Kidney (tissue), 14 donors: Measurements from ENCODE around the gene NDEL1. TPM values are rescaled to one million over a fixed set of nuclear protein-coding genes. Genes with fewer than 3 reads are reported as not detected.

Source experiments
- DNase-seq, 5 donors: peaks; one replicate each; pipeline ENCODE4 v3.0.0-alpha.2; 2013 to 2020
- FAIRE-seq: peaks from 2 replicates; lab custom pipeline; 2012; peaks lifted over from hg19 to GRCh38; lab: Jason Lieb, UNC
- H3K27ac ChIP-seq, 2 donors: one replicate each; pipeline ENCODE4 v1.7.0; 2013; ENCODE audit warnings: low read depth in 2 of 2, low read length in 2 of 2, inconsistent platforms in 1 of 2
- H3K27me3 ChIP-seq: one replicate; pipeline ENCODE4 v1.7.1; 2013; ENCODE audit warnings: low read length, inconsistent platforms; ENCODE audit not compliant: control insufficient read depth, insufficient read depth
- H3K36me3 ChIP-seq, 3 donors: one replicate each; pipeline versions ENCODE4 v1.7.0 to v1.7.1; 2013; ENCODE audit warnings: low read length in 3 of 3, control low read depth in 1 of 3, inconsistent platforms in 1 of 3; ENCODE audit not compliant: insufficient read depth in 3 of 3, control insufficient read depth in 2 of 3
- H3K4me1 ChIP-seq, 3 donors: one replicate each; pipeline versions ENCODE4 v1.7.0 to v1.7.1; 2013; ENCODE audit warnings: low read length in 3 of 3, inconsistent platforms in 1 of 3, low read depth in 1 of 3; ENCODE audit not compliant: control insufficient read depth in 2 of 3, insufficient read depth in 2 of 3
- H3K4me3 ChIP-seq, 3 donors: one replicate each; pipeline versions ENCODE4 v1.7.0 to v1.8.1; 2013; ENCODE audit warnings: low read length in 3 of 3, control low read depth in 1 of 3, inconsistent platforms in 1 of 3
- H3K9ac ChIP-seq, 3 donors: one replicate each; pipeline versions ENCODE4 v1.7.0 to v1.7.1; 2013; ENCODE audit warnings: low read length in 3 of 3, control low read depth in 1 of 3, inconsistent platforms in 1 of 3
- H3K9me3 ChIP-seq, 3 donors: one replicate each; pipeline versions ENCODE4 v1.7.0 to v1.7.1; 2013; ENCODE audit warnings: low read length in 3 of 3, control low read depth in 1 of 3, inconsistent platforms in 1 of 3; ENCODE audit not compliant: control insufficient read depth in 2 of 3, insufficient read depth in 1 of 3
- intact Hi-C: fragments of 100-400 bp; cut with DNase I; formaldehyde crosslinking; loops from one replicate; pipeline ENCODE4 v1.11.1; 2022
- polyA plus RNA-seq: library from polyadenylated mRNA; stranded (reverse); fragments of 350-450 nt; fragmentation: Illumina TruSeq; extraction: RNeasy Lipid Tissue Mini Kit (QIAGEN cat#74804); gene quantifications from one replicate; pipeline ENCODE4 v1.2.3, GENCODE V29; 2014; ENCODE audit warnings: low read depth, low replicate concordance; ENCODE audit not compliant: insufficient read depth
- total RNA-seq: library from RNA; stranded (reverse); fragmentation: NEBNext Ultra II Directional; extraction: Animal tissue kit (Norgen Biotek cat#: 25700); gene quantifications from one replicate; pipeline ENCODE4 v1.2.1, GENCODE V29; 2021
- TF ChIP-seq, protein P1 (sequence below): IDR thresholded peaks from 3 replicates; pipeline ENCODE4 v1.5.1; 2012; ENCODE audit warnings: mild to moderate bottlenecking, moderate library complexity, borderline replicate concordance; ENCODE audit not compliant: insufficient read depth; ENCODE audit errors: extremely low read depth
- donor health status: control.
- donor health status: control.
- donor health status: control.
- donor health status: control.
- donor health status: control.
- donor health status: DM: yes; HTN: yes; CAD: no.
- donor health status: Normal renal cell carcinoma (clear cell type).

NDEL1 gene
- total and polyA plus RNA-seq, 2 donors from 2014 or later, result 17.9 to 66.1 TPM

GRCh38 chr17:8481089-8481488 is 45.4 kb downstream of the NDEL1 start:
- FAIRE-seq, result no peak
- Histone ChIP-seq H3K27ac (no peak overlapping the region), H3K4me3 (no peak overlapping the region), H3K4me1 (peaks cover 0 to 2% (median 0%) of the 10 kb centered on the region in 3 donors), H3K9me3 (no peaks in the 10 kb centered on the region), H3K36me3 (peaks cover 15 to 67% (median 33%) of the 10 kb centered on the region in 3 donors), H3K27me3 (no peaks in the 10 kb centered on the region), H3K9ac (no peak overlapping the region)
- intact Hi-C loops, result no loop called here
- no peak for DNase-seq
- TF ChIP-seq, protein P1, sequence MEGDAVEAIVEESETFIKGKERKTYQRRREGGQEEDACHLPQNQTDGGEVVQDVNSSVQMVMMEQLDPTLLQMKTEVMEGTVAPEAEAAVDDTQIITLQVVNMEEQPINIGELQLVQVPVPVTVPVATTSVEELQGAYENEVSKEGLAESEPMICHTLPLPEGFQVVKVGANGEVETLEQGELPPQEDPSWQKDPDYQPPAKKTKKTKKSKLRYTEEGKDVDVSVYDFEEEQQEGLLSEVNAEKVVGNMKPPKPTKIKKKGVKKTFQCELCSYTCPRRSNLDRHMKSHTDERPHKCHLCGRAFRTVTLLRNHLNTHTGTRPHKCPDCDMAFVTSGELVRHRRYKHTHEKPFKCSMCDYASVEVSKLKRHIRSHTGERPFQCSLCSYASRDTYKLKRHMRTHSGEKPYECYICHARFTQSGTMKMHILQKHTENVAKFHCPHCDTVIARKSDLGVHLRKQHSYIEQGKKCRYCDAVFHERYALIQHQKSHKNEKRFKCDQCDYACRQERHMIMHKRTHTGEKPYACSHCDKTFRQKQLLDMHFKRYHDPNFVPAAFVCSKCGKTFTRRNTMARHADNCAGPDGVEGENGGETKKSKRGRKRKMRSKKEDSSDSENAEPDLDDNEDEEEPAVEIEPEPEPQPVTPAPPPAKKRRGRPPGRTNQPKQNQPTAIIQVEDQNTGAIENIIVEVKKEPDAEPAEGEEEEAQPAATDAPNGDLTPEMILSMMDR, result no peak

GRCh38 chr17:8481703-8482102 is 46.0 kb downstream of the NDEL1 start:
- no peak for FAIRE-seq
- no peak overlapping the region for H3K27ac ChIP-seq
- TF ChIP-seq, protein P1, result no peak
- H3K4me3 ChIP-seq, result no peak overlapping the region
- H3K9me3 ChIP-seq, result no peaks in the 10 kb centered on the region
- H3K36me3 ChIP-seq, result peaks cover 15 to 64% (median 33%) of the 10 kb centered on the region in 3 donors
- no peak overlapping the region for H3K9ac ChIP-seq
- H3K27me3 ChIP-seq, result no peaks in the 10 kb centered on the region
- DNase-seq, result no peak
- peaks cover 0 to 2% (median 0%) of the 10 kb centered on the region in 3 donors for H3K4me1 ChIP-seq
- intact Hi-C loops, result no loop called here

GRCh38 chr17:8482546-8482945 is 46.9 kb downstream of the NDEL1 start:
- H3K27ac ChIP-seq, result no peak overlapping the region
- intact Hi-C loops, result no loop called here

More at GRCh38 chr17:8482546-8482945, 46.9 kb downstream of the NDEL1 start:
- Histone ChIP-seq H3K4me1 (peaks cover 0 to 2% (median 0%) of the 10 kb centered on the region in 3 donors), H3K9me3 (no peaks in the 10 kb centered on the region), H3K27me3 (no peaks in the 10 kb centered on the region), H3K9ac (no peak overlapping the region), H3K36me3 (peaks cover 17 to 65% (median 35%) of the 10 kb centered on the region in 3 donors), H3K4me3 (no peak overlapping the region)
- FAIRE-seq (no peak), DNase-seq (no peak)
- TF ChIP-seq, protein P1, result no peak
